Panc1 (cell line): ENCODE results near the gene ELMO1. TPM values are rescaled to one million over a fixed set of nuclear protein-coding genes. Genes with fewer than 3 reads are reported as not detected.

Source experiments
- ATAC-seq: fragments of 200-7000 bp; cut with Tn5 transposase; 2 replicates; pipeline ENCODE4 v1.9.1; 2020; ENCODE audit warnings: mild to moderate bottlenecking, moderate library complexity
- BruUV-seq: library from RNA; stranded (reverse); fragments of 400-500 nt; replicated peaks from 2 replicates; lab custom pipeline; 2021; lab: Mats Ljungman, UMichigan
- CTCF ChIA-PET: fragments of 300-600 bp; sonication (Branson Sonifier 250); formaldehyde crosslinking; loops from one replicate; lab custom pipeline; 2022; ENCODE audit warnings: antibody characterized with exemption; lab: Charles Lee
- POLR2A ChIA-PET: fragments of 300-600 bp; sonication (Branson Sonifier 250); formaldehyde crosslinking; loops from one replicate; lab custom pipeline; 2022; ENCODE audit warnings: antibody characterized with exemption; lab: Charles Lee
- DNase-seq: peaks from one replicate; pipeline ENCODE4 v3.0.0-alpha.2; 2010; ENCODE audit warnings: low read depth, low spot score
- H3K27ac ChIP-seq: 2 replicates; pipeline ENCODE4 v1.5.1; 2011; ENCODE audit warnings: mild to moderate bottlenecking, low read length, inconsistent platforms
- H3K27me3 ChIP-seq: fragments of 200-500 bp; sonication (Bioruptor generic); 2 replicates; pipeline ENCODE4 v1.6.0; 2014; ENCODE audit warnings: low read length, inconsistent platforms; ENCODE audit not compliant: control insufficient read depth, insufficient read depth
- H3K36me3 ChIP-seq: fragments of 200-500 bp; sonication (Bioruptor generic); 2 replicates; pipeline ENCODE4 v1.5.1; 2014; ENCODE audit warnings: inconsistent platforms, mild to moderate bottlenecking, low read length, moderate library complexity; ENCODE audit not compliant: control insufficient read depth, insufficient read depth
- H3K4me1 ChIP-seq: 2 replicates; pipeline ENCODE4 v1.5.1; 2011; ENCODE audit warnings: inconsistent platforms, mild to moderate bottlenecking, low read length, moderate library complexity; ENCODE audit not compliant: control insufficient read depth, insufficient read depth
- H3K4me3 ChIP-seq, 2 experiments: 2 replicates each; pipeline ENCODE4 v1.5.1; 2011 to 2012; ENCODE audit warnings: low read depth in 2 of 2, low read length in 2 of 2, mild to moderate bottlenecking in 2 of 2, inconsistent platforms in 1 of 2, moderate library complexity in 1 of 2
- H3K9me3 ChIP-seq: fragments of 200-500 bp; sonication (Bioruptor generic); 2 replicates; pipeline ENCODE4 v1.5.1; 2014; ENCODE audit warnings: low read depth, mild to moderate bottlenecking, inconsistent platforms, low read length, moderate library complexity; ENCODE audit not compliant: control insufficient read depth, insufficient read depth
- CTCF ChIP-seq: fragments of 450-650 bp; IDR thresholded peaks from 2 replicates; pipeline ENCODE4 v1.5.1; 2017; ENCODE audit warnings: mild to moderate bottlenecking
- POLR2AphosphoS5 ChIP-seq: IDR thresholded peaks from 2 replicates; pipeline ENCODE4 v1.6.1; 2012; ENCODE audit warnings: mild to moderate bottlenecking, low read depth, low read length, moderate library complexity
- SIN3A ChIP-seq: IDR thresholded peaks from 2 replicates; pipeline ENCODE4 v1.6.1; 2012; ENCODE audit warnings: low read depth, mild to moderate bottlenecking, low read length, moderate library complexity, borderline replicate concordance; ENCODE audit not compliant: insufficient read depth
- TCF7L2 ChIP-seq: IDR thresholded peaks from 2 replicates; pipeline ENCODE4 v1.6.1; 2011; ENCODE audit warnings: mild to moderate bottlenecking, low read depth, low read length, inconsistent platforms
- in situ Hi-C: cut with HindIII; loops from 2 replicates; pipeline ENCODE4 v1.10.0; 2016; ENCODE audit warnings: low sequenced_read_pairs, low pct_unique_long_range_greater_than_20kb
- intact Hi-C: fragments of 100-400 bp; cut with micrococcal nuclease; formaldehyde crosslinking; loops from one replicate; pipeline ENCODE4 v1.10.0; 2022; ENCODE audit not compliant: unreplicated experiment
- total RNA-seq: library from RNA; stranded (reverse); gene quantifications from one replicate; pipeline ENCODE4 v1.2.1, GENCODE V29; 2021; ENCODE audit not compliant: unreplicated experiment
- TF ChIP-seq, protein P1 (sequence below), 2 experiments: IDR thresholded peaks; 2 replicates each; pipeline ENCODE4 v1.6.1; 2011 to 2012; ENCODE audit warnings: low read depth in 2 of 2, control low read depth in 1 of 2, low read length in 1 of 2, mild to moderate bottlenecking in 1 of 2, moderate library complexity in 1 of 2; ENCODE audit not compliant: insufficient read depth in 1 of 2

Gene ELMO1
- total RNA-seq, 1 experiment from 2014 or later: 0.80 TPM

GRCh38 chr7:37206192-37206591, 242.5 kb downstream of the ELMO1 start:
- CTCF ChIA-PET: no interaction called here
- DNase-seq: no peak
- POLR2A ChIA-PET: no interaction called here
- no TSS peak for BruUV-seq
- in situ Hi-C loops (no loop called here), intact Hi-C loops (no loop called here)
- no peak for ATAC-seq
- Histone ChIP-seq H3K36me3 (no peaks in the 10 kb centered on the region), H3K27ac (no peak overlapping the region), H3K27me3 (no peaks in the 10 kb centered on the region), H3K9me3 (no peaks in the 10 kb centered on the region), H3K4me3 (no peak overlapping the region), H3K4me1 (peaks cover 6% of the 10 kb centered on the region)
- TF ChIP-seq CTCF (no peak), SIN3A (no peak), TCF7L2 (no peak), POLR2AphosphoS5 (no peak)
- TF ChIP-seq, protein P1, sequence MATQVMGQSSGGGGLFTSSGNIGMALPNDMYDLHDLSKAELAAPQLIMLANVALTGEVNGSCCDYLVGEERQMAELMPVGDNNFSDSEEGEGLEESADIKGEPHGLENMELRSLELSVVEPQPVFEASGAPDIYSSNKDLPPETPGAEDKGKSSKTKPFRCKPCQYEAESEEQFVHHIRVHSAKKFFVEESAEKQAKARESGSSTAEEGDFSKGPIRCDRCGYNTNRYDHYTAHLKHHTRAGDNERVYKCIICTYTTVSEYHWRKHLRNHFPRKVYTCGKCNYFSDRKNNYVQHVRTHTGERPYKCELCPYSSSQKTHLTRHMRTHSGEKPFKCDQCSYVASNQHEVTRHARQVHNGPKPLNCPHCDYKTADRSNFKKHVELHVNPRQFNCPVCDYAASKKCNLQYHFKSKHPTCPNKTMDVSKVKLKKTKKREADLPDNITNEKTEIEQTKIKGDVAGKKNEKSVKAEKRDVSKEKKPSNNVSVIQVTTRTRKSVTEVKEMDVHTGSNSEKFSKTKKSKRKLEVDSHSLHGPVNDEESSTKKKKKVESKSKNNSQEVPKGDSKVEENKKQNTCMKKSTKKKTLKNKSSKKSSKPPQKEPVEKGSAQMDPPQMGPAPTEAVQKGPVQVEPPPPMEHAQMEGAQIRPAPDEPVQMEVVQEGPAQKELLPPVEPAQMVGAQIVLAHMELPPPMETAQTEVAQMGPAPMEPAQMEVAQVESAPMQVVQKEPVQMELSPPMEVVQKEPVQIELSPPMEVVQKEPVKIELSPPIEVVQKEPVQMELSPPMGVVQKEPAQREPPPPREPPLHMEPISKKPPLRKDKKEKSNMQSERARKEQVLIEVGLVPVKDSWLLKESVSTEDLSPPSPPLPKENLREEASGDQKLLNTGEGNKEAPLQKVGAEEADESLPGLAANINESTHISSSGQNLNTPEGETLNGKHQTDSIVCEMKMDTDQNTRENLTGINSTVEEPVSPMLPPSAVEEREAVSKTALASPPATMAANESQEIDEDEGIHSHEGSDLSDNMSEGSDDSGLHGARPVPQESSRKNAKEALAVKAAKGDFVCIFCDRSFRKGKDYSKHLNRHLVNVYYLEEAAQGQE (IDR thresholded peaks at IDR 0.05; ENCODE audit: insufficient read depth in 1 of 2, low read depth in 2 of 2, low read length in 1 of 2): no peak

- Histone ChIP-seq H3K4me1 (peaks cover 7% of the 10 kb centered on the region), H3K36me3 (no peaks in the 10 kb centered on the region), H3K27me3 (no peaks in the 10 kb centered on the region), H3K4me3 (no peak overlapping the region), H3K9me3 (no peaks in the 10 kb centered on the region), H3K27ac (no peak overlapping the region)
- ChIA-PET POLR2A (no interaction called here), CTCF (interaction anchor here (1.3 kb wide), 1 partner anchor 23 kb away, joined by 3 read pairs; no protein-coding TSS in a partner anchor)
- DNase-seq: no peak
- BruUV-seq: no TSS peak
- no peak for TF ChIP-seq POLR2AphosphoS5
- no peak for TF ChIP-seq TCF7L2
- in situ Hi-C loops (no loop called here), intact Hi-C loops (no loop called here)
- ATAC-seq: no peak
These were observed 243.2 kb downstream of the ELMO1 start for GRCh38 chr7:37205451-37205850.

- BruUV-seq: no TSS peak
- H3K27me3 ChIP-seq: no peaks in the 10 kb centered on the region
- H3K9me3 ChIP-seq: no peaks in the 10 kb centered on the region
- CTCF ChIA-PET: interaction anchor here (1.0 kb wide), 1 partner anchor 760 kb away, joined by 4 read pairs; no protein-coding TSS in a partner anchor
- no peak overlapping the region for H3K27ac ChIP-seq
- ATAC-seq (no peak), DNase-seq (no peak)
- no peak overlapping the region for H3K4me3 ChIP-seq
- intact Hi-C loops (loop anchor here (1.0 kb wide), 2 partner anchors 715 to 729 kb away; no protein-coding TSS in a partner anchor), in situ Hi-C loops (no loop called here)
- no peaks in the 10 kb centered on the region for H3K36me3 ChIP-seq
- peaks cover 19% of the 10 kb centered on the region for H3K4me1 ChIP-seq
- TF ChIP-seq TCF7L2: no peak
- peak; percentile 72 for TF ChIP-seq CTCF
- POLR2A ChIA-PET: no interaction called here
These were observed 246.8 kb downstream of the ELMO1 start for GRCh38 chr7:37201876-37202198.
